Stimulated activated CD4-positive, alpha-beta T cell treated with anti-CD3 and anti-CD28 coated beads, Interleukin-4, amount 100 ng/mL, for 48 hours (primary cell): ENCODE measurements around the gene C2CD2.

ENCODE experiments used
- DNase-seq, 2 donors: peaks; one replicate each; pipeline ENCODE4 v3.0.0-alpha.2; 2020; ENCODE audit warnings: low read depth in 2 of 2

The C2CD2 gene

GRCh38 chr21:41846033-41846317 lies 107.8 kb downstream of the C2CD2 start:
- no peak for DNase-seq

- no peak for DNase-seq
Measured at GRCh38 chr21:41845310-41846032, 108.3 kb downstream of the C2CD2 start.

GRCh38 chr21:41843584-41843983 lies 110.2 kb downstream of the C2CD2 start:
- no peak for DNase-seq

- no peak for DNase-seq
Measured at GRCh38 chr21:41840880-41841279, 112.9 kb downstream of the C2CD2 start.

GRCh38 chr21:41839387-41840000 lies 114.3 kb downstream of the C2CD2 start:
- DNase-seq, result no peak

- no peak for DNase-seq
Measured at GRCh38 chr21:41837756-41838297, 116.0 kb downstream of the C2CD2 start.

- DNase-seq, result no peak
Measured at GRCh38 chr21:41836166-41837015, 117.4 kb downstream of the C2CD2 start.

GRCh38 chr21:41835711-41836154 lies 118.1 kb downstream of the C2CD2 start:
- DNase-seq, result no peak
